HG03060 (cell line): ENCODE measurements around the gene CD96.
"Not testable (repeated sequence)": the region's sequence is repeated elsewhere in the genome, so short reads cannot be mapped to it uniquely, and the experiment has no call there.

Source experiments
- ATAC-seq: cut with Tn5 transposase; IDR thresholded peaks from one replicate; pipeline ENCODE4 v1.9.1; 2021; ENCODE audit warnings: low read depth, moderate number of reproducible peaks; ENCODE audit not compliant: unreplicated experiment

Gene CD96, protein sequence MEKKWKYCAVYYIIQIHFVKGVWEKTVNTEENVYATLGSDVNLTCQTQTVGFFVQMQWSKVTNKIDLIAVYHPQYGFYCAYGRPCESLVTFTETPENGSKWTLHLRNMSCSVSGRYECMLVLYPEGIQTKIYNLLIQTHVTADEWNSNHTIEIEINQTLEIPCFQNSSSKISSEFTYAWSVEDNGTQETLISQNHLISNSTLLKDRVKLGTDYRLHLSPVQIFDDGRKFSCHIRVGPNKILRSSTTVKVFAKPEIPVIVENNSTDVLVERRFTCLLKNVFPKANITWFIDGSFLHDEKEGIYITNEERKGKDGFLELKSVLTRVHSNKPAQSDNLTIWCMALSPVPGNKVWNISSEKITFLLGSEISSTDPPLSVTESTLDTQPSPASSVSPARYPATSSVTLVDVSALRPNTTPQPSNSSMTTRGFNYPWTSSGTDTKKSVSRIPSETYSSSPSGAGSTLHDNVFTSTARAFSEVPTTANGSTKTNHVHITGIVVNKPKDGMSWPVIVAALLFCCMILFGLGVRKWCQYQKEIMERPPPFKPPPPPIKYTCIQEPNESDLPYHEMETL

DNA sequence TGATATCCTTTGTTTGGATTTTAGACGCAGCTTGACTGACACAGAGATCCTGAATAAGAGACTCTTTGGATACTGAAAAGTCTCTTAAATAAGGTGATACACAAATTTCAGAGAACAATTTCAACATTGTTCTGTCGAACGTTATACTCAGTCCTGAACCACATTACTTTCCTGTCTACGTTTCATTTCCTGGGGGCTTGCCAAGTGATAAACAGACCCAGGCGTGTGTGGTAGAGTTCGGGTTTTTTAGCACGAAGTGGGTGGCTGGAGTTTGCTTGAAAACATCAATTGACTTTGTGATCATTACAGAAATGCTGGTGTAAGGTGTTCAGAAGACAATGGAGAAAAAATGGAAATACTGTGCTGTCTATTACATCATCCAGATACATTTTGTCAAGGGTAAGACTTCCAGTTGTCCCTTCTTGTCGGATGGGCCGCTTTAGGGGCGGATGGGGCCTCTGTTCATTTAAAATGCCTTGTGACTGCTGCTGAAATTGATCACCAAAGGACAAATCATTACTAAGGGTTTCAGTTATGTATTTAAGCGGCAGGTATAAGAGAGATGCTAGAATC lies at the start of gene CD96:
TSS of gene CD96 (plus strand) at position 287 of the 573 bp plus-strand sequence. CDS start at position 339, 52 bp downstream.
- ATAC-seq: peak; percentile 36

DNA sequence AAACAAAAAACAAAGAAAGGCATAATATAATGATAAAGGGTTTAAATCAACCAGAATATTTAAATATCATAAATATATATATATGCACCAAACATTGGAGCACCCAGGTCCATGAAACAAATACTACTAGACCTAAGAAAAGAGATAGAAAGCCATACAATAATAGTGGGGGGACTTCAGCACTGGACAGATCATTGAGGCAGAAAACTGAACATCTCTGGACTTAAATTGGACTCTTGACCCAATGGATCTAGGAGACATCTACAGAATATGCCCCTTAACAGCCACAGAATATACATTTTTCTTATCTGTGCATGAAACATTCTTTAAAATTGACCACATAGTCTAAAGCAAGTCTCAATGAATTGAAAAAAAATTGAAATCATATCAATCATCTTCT lies 48.7 kb upstream of the CD96 start:
- ATAC-seq: no peak

DNA sequence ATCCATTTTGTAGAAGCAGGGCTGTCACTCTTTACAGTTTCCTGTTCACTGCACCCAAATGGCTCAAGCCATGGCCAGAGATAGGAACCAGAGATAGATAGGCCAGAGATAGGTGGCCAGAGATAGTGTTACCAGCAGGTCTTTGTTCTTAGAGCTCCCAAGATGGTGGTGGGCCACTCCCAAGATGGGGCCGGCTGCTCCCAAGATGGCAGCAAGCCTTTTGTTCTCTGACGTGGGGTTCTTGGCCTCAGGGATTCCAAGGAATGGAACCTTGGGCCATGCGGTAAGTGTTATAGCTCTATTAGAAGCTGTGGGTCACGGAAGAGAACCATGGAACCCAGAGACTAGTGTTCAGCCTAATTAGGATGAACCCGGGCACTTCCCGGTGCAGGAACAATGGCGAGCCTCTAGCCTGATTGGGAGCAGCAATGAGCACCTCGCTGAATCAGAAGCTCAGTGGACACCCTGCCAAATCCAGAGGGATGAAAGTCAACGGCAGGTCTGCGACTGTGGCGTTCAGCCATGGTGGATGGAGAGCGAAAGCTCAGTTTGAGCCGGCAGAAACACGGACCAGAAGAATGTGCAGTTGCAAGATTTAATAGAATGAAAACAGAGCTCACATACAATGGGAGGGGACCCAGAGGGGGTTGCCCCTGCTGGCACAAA lies 45.0 kb upstream of the CD96 start:
- ATAC-seq: no peak

DNA sequence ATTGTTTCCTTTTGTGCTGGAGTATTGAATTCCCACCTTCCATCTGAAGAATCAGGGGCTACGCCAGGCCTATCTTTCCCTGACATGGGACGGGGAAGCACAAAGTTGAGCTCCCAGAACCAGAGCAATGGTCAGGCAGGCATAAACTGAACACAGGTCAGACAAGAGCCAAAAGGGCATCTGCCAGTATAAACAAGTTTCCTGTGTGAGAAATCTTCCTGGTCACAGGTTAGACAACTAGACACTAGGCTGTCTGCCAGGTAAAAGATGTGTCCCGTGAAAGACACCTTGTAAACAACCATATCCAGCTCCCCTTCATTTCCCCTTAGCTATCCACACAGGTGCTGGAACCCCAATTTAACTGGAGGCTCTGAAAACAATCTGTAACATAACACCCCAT lies 44.0 kb upstream of the CD96 start:
- ATAC-seq: no peak

DNA sequence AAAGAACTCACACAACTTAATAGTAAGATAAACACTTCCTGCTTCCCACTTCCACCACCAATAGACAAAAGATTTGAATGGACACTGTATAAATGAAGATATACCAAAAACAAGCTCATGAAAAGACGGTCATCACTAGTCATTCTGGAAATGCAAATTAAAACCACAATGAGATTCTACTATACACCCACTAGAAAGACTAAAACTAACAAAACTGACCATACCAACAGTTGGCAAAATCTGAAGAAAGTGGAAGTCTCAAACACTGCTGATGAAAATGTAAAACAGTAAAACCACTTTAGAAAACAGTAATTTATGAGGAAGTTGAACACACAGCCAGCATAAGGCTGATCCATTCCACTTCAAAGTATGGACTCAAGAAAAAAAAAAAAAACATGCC lies 35.6 kb upstream of the CD96 start:
- peak; percentile 81 for ATAC-seq

DNA sequence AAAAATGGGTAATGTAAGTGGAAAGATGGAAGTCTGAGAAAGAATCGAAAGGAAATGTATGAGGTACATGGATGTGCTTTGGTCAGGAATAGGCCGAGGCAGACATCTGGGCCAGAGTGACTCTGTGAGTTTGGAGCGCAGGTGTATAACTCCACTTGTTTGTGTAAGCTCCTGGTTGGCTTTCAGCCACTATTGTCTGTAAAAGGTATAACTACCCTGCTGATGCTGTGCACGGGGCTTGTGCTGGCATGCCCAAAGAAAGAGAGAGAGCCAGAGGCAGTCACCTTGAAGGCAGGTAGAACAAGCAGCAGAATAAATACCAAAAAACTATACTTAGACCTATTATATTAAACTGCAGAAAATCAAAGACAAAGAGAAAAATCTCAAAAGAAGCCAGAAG lies 32.7 kb upstream of the CD96 start:
- ATAC-seq: no peak

DNA sequence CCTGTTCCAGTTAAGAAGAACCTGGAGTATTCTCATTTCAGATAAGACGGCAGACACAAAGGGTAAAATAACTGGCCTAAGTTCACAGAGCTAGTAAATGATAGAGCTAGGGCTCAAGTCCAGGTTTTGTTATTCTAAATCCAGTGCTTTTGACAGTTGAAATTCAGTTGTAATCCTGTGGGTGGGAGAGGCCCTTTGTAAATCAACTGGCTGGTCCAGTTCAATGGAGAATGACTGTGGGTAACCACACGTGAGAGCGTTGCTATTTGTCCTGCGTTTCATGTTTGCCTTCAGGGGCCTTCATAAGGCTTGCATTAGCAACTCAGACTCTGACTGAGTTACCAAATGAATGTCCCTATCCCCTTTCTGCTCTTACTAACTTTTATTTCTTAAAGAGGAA lies 24.2 kb upstream of the CD96 start:
- ATAC-seq: no peak

DNA sequence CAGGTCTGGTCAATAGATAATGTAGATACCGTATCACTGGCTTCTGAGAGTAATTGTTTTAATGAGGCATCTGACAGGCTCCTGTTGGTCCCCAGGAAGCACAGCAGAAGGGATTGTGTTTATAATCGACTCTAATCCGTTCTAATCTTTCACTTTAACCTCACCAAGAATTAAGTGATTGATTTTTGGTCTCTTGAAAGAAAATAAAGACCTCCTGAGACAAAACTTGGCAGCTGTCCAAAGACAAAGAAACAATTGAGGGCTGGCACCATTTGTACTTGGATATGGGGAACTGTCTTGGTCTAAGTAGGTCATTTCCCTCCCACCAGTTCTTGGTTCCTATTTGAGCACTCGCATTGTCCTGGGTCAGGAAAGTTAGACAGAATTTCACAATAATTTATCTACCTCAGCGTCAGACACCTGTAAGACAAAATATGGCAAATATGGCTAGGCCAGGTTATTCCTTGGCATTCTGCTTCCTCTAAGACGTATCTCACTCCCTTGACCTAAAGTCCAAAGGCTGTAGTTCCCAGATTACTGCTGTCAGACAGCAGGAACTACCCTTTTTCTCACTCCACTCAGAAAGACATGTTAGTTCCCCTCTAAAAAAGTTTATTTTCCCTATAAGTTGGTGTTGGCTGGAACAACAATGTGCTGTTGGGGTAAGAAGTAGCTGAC lies 22.7 kb upstream of the CD96 start:
- no peak for ATAC-seq

DNA sequence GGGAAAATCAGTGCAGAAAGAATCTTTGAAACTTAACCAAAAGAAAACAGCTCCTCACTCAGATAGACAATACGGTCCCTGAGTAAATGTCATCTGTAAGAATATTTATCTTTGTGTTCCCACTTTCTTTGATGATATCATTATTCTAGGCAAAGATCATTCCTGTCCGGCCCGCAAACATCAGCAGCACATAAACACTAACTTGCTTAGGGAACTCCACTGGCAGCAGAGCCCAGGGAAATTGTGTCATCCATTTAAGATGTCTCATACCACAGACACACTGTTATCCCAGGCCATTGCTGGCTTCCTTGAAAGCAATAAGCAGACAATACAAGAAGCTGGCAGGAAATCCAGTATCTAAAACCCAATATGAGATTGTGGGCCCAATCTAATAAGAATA lies 20.1 kb upstream of the CD96 start:
- no peak for ATAC-seq

DNA sequence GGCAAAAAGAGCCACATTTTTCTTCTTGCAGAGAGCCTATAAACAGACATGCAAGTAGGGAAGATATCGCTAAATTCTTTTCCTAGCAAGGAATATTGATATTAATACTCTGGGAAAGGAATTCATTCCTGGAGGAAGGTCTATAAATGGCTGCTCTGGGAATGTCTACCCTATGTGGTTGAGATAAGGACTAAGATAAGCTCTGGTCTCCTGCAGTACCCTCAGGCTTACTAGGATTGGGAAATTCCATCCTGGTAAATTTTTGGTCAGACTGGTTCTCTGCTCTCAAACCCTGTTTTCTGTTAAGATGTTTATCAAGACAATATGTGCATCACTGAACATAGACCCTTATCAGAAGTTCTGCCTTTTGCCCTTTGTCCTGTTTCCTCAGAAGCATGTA lies 17.5 kb upstream of the CD96 start:
- ATAC-seq: not testable (repeated sequence)

DNA sequence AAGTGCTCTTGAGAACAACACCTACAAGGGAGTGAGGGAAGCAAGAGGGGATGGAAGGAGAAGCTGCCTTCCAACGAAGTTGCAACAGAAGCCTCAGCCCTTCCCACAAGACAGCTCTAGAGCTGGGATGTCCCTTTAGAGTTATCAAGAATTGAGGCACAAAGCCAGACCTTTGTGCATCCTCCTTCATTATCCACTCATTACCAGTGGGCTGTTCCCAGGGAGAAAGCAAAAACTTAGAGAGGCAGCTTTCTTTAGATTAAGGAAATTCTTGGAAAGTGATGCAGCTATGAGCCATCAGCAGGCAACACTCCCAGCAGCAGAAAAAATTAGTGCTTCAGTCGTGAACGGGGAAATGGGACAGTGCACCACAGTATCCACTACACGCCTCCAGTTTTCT lies 10.6 kb upstream of the CD96 start:
- ATAC-seq: no peak

DNA sequence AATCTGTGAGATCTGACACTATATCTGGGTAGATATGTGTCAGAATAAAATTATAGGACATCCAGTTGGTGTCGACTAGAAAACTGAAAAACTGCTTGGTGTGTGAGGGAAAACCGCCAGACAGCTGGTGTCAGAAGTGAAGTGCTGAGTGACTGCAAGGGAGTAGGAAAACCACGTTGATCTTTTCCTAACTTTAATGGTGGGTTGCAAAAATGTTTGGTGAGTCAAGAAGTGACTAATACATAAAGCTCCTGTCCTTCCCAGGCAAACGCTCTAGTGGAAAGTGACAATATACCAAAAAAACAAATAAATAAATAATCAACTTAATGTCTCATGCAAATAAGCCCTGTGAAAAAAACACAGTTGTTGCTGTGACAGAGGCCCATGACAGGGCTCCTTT lies 7.3 kb upstream of the CD96 start:
- no peak for ATAC-seq

DNA sequence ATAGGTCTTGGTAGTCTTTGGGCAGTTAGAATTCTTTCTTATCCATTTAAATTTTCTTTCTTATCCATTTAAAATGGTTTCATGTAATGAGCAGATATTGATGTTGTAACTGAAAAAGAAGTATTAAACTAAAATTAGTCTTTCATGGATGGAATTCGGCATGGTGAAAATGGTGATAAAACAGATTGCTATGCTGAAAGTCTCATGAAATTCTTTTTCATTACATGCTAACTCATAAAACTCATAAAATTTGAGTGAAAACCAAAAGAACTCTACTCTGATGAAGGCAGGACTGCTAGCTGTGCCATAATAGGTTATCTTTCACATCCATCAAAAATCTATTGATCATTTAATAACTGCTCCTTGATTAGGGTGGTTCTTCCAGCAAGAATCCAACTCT lies 3.9 kb upstream of the CD96 start:
- ATAC-seq: no peak

DNA sequence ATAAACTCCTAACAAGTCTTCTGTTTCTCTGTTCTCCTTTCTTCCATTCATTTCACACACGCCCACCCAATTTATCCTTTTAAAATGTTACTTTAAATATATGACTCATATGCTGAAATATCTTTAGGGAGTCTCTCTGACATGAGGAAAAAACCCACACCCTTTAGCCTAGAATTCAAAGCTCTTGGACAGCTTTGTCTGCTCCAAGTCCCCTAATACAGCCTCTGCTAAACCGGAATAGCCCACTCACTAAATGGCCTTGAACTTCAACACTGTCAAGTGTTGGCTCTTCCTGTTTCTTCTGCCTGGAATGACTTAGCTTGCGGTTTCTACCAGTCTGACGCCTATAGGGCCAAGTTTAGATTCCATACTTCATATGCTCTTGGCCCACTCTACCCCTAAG lies 3.3 kb upstream of the CD96 start:
- ATAC-seq: peak; percentile 30

DNA sequence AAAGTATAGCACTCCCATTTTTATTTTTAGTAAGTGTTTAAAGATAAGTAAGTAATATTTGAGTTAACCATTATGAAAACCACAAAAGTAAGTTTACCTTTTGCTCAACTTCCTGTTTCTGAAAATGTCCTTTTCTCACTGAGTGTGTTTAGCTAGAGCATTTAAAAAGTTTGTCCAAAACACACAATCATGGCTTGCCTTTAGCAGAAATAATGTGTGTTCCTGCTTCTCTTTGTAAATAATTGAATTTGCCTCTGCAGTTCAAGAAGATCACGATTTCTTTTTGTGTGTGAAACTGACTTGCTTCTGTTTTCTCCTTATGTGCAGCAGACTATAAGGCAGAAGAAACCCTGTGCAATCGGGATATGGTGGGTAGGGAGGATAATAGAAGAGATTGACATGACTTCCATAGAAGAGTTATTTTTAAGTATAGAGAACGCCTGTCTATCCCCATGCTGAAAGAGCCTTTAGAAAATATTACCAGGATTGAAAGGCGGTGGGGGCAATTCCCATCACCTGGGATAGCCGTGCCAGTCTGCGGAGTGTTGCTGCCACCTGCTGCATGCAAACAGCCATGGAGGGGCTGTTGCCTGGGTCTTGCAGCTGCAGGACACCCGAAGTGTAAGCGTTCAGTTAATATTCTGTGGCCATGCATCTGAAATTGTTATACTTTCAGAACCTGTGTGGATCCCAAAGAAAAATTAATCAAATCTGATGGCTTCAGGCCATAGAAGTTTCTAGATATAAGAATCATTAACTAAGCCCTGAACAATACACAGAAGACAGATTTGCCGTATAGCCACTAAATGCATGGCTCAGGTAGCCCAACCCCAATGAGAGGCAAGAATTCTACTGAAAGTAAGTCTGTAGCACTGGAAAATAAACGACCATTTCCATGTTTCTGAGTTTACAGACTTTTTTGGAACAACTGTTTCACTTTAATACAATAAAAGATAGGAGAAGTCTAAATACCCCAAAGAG lies 2.4 kb upstream of the CD96 start:
- ATAC-seq: peak; percentile 45

DNA sequence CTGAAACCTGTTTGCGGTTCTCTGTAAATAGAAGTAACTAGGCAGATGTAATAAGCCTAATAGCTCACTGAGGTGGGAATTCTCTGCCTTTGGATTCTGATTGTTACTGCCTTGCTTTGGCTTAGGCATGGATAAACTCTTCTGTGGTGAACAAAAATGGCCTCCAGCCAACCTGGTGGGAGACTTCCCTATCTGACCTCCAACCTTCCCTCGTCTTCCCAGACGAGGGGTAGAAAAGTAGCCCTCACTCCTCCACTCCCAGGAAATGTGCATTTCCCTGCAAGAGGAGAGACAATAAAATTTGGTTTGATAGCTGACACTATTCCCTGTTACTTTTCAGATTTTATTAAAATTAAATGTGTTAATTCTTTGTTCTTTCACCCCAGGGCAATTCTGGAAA lies 606 bp upstream of the CD96 start:
- no peak for ATAC-seq

DNA sequence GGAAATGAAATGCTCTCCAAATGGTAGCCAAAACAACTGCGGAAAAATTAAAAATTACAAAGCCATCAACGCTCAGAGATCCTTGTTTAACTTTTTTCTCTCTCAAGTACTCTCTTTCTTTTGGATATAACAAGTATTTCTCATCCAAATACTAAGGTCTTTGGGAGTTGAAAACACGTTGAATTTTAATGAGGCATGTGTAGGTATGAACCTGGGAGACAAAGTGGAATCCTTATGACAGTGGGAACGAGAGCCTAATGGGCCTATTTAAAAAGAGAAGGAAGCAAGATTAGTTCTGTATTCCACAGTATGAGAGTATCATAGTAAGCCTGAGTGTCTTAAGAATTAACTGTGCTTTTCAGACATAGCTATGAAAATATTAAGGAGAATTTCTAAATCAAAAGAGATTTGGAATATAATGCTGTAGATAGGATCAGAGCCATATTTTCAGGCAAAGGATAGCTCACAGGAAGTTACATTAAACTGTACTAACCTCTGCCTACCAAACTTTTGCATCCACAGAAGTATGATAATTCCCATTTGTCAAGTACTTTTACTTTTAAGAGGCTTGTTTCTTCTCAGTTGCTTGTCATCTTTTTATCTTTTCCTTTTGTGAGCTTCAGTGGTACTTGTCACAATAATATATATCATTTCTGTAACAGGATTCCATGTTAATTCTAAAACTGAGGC lies 759 bp downstream of the CD96 start:
- no peak for ATAC-seq

DNA sequence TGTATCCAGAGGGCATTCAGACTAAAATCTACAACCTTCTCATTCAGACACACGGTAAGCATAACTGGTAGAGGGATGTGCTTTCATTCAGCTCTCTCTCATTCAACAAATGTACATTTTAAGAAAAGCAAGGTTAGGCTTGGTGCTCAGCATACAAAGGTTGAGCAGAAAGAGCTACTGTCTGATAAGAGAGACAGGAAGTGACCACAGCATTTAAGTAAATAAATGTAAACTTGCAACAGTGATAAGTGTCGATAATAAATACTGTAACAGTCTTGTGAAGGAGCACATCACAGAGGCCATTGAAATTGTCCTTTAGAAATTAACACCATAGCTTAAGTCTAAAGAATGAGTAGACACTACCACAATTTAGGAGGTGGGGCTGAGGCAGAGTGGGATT lies 3.4 kb downstream of the CD96 start:
- no peak for ATAC-seq

DNA sequence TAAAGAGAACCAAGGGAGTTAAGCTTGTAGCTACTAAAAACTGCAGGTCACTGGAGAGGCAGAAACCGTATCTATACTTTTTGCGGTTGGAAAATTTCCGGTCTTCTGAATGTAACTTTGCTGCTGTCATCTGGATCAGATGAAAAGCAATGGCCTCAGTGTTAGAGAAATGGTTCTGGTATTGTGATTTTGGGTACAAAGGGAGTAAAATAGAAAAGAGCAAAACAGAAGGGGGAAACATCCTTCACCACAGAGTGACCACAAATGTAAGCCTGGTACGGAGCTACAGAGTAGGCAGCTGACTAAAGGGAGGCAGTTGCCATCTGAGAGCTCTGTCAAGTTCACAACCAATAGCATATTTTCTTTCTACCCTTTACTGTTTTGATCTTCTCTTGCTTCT lies 5.6 kb downstream of the CD96 start:
- peak; percentile 86 for ATAC-seq
